Activated CD4-positive, CD25-positive, alpha-beta regulatory T cell treated with anti-CD3 and anti-CD28 coated beads, Interleukin-2, amount 50 U/mL, for 16 hours (primary cell): Measurements from ENCODE around the gene EPHB1.
"Not testable (repeated sequence)": the region's sequence is repeated elsewhere in the genome, so short reads cannot be mapped to it uniquely, and the experiment has no call there.

Experiments used
- DNase-seq: peaks from one replicate; pipeline ENCODE4 v3.0.0-alpha.2; 2020; ENCODE audit warnings: low read depth, low spot score

The EPHB1 gene

GRCh38 chr3:135040321-135041240 is 245.5 kb downstream of the EPHB1 start:
- no peak for DNase-seq

- no peak for DNase-seq
Measured at GRCh38 chr3:135041601-135042000, 246.5 kb downstream of the EPHB1 start.

- DNase-seq = no peak
Measured at GRCh38 chr3:135047061-135047460, 252.0 kb downstream of the EPHB1 start.

- no peak for DNase-seq
Measured at GRCh38 chr3:135050536-135050935, 255.5 kb downstream of the EPHB1 start.

- DNase-seq = no peak
Measured at GRCh38 chr3:135051409-135051973, 256.4 kb downstream of the EPHB1 start.

GRCh38 chr3:135055449-135055848 is 260.4 kb downstream of the EPHB1 start:
- DNase-seq = no peak

- DNase-seq = no peak
Measured at GRCh38 chr3:135056084-135056730, 261.1 kb downstream of the EPHB1 start.

GRCh38 chr3:135056733-135057310 is 261.8 kb downstream of the EPHB1 start:
- no peak for DNase-seq

GRCh38 chr3:135057996-135058395 is 262.9 kb downstream of the EPHB1 start:
- no peak for DNase-seq

GRCh38 chr3:135059580-135059979 is 264.5 kb downstream of the EPHB1 start:
- no peak for DNase-seq

GRCh38 chr3:135066844-135067727 is 272.0 kb downstream of the EPHB1 start:
- DNase-seq = not testable (repeated sequence)

GRCh38 chr3:135068011-135068410 is 273.0 kb downstream of the EPHB1 start:
- DNase-seq = no peak

- no peak for DNase-seq
Measured at GRCh38 chr3:135069406-135069805, 274.3 kb downstream of the EPHB1 start.

GRCh38 chr3:135071483-135071882 is 276.4 kb downstream of the EPHB1 start:
- DNase-seq = no peak

GRCh38 chr3:135072431-135072830 is 277.4 kb downstream of the EPHB1 start:
- no peak for DNase-seq

GRCh38 chr3:135075157-135075556 is 280.1 kb downstream of the EPHB1 start:
- DNase-seq = no peak

GRCh38 chr3:135076341-135076740 is 281.3 kb downstream of the EPHB1 start:
- no peak for DNase-seq

GRCh38 chr3:135077186-135077585 is 282.1 kb downstream of the EPHB1 start:
- DNase-seq = no peak

GRCh38 chr3:135078283-135078682 is 283.2 kb downstream of the EPHB1 start:
- DNase-seq = no peak

GRCh38 chr3:135079095-135079494 is 284.0 kb downstream of the EPHB1 start:
- DNase-seq = no peak

- no peak for DNase-seq
Measured at GRCh38 chr3:135081451-135081850, 286.4 kb downstream of the EPHB1 start.
